GM12878 (cell line): ENCODE data around the gene MGAT4B. TPM values are rescaled to one million over a fixed set of nuclear protein-coding genes. Genes with fewer than 3 reads are reported as not detected.

Experiments used
- ATAC-seq: fragments of 200-7000 bp; cut with Tn5 transposase; 3 replicates; pipeline ENCODE4 v1.9.1; 2020; ENCODE audit warnings: mild to moderate bottlenecking, moderate library complexity
- BruUV-seq: library from RNA; stranded (reverse); fragments of 400-500 nt; replicated peaks from 2 replicates; lab custom pipeline; 2021; lab: Mats Ljungman, UMichigan
- CTCF ChIA-PET: fragments of 300-600 bp; sonication (Branson Sonifier 250); formaldehyde crosslinking; extraction: SDS; loops from one replicate; lab custom pipeline; 2021; ENCODE audit warnings: inconsistent platforms; lab: Yijun Ruan, JAX
- POLR2A ChIA-PET: fragments of 350-600 bp; formaldehyde crosslinking; extraction: SDS; loops from one replicate; lab custom pipeline; 2021; ENCODE audit warnings: inconsistent platforms; lab: Charles Lee
- RAD21 ChIA-PET: fragments of 300-600 bp; sonication (Branson Sonifier 250); formaldehyde crosslinking; loops from one replicate; lab custom pipeline; 2023; ENCODE audit warnings: antibody characterized with exemption; ENCODE audit not compliant: unreplicated experiment; lab: Charles Lee
- SMC1A ChIA-PET: fragments of 300-600 bp; sonication (Branson Sonifier 250); formaldehyde crosslinking; loops from one replicate; lab custom pipeline; 2023; ENCODE audit not compliant: unreplicated experiment, uncharacterized antibody; lab: Charles Lee
- DNase-seq: peaks from one replicate; pipeline ENCODE4 v3.0.0-alpha.2; 2011; ENCODE audit warnings: low read depth, low spot score
- FAIRE-seq: peaks from 3 replicates; lab custom pipeline; 2011; peaks lifted over from hg19 to GRCh38; lab: Jason Lieb, UNC
- H2AFZ ChIP-seq: 2 replicates; pipeline ENCODE4 v1.6.0; 2011; ENCODE audit warnings: low read depth, low read length, control low read depth; ENCODE audit not compliant: control insufficient read depth
- H3K27ac ChIP-seq: 2 replicates; pipeline ENCODE4 v1.5.1; 2011; ENCODE audit warnings: control low read depth; ENCODE audit not compliant: control insufficient read depth, insufficient read depth
- H3K27me3 ChIP-seq, 2 experiments: replicated peaks in 1 of 2; 2 replicates each; pipeline versions ENCODE4 v1.6.0 to v1.6.1; 2011; ENCODE audit warnings: low read length in 1 of 2; ENCODE audit not compliant: control insufficient read depth in 2 of 2, insufficient read depth in 2 of 2
- H3K36me3 ChIP-seq, 2 experiments: 2 replicates each; pipeline ENCODE4 v1.5.1; 2011; ENCODE audit warnings: low read length in 1 of 2; ENCODE audit not compliant: control insufficient read depth in 2 of 2, insufficient read depth in 2 of 2
- H3K4me1 ChIP-seq: 2 replicates; pipeline ENCODE4 v1.6.1; 2011; ENCODE audit warnings: mild to moderate bottlenecking, low read length, moderate library complexity, mixed read lengths; ENCODE audit not compliant: control insufficient read depth, insufficient read depth
- H3K4me2 ChIP-seq: 2 replicates; pipeline ENCODE4 v1.6.0; 2011; ENCODE audit warnings: control low read depth; ENCODE audit not compliant: control insufficient read depth, insufficient read depth
- H3K4me3 ChIP-seq: fragments of 200-600 bp; sonication (generic); 2 replicates; pipeline ENCODE4 v1.5.1; 2016
- H3K79me2 ChIP-seq: 2 replicates; pipeline ENCODE4 v1.6.0; 2011; ENCODE audit warnings: low read length; ENCODE audit not compliant: control insufficient read depth, insufficient read depth
- H3K9ac ChIP-seq: 2 replicates; pipeline ENCODE4 v1.8.0; 2011; ENCODE audit warnings: low read length, control low read depth, mixed read lengths; ENCODE audit not compliant: control insufficient read depth, insufficient read depth
- H3K9me3 ChIP-seq: replicated peaks from 3 replicates; pipeline ENCODE4 v1.5.1; 2011; ENCODE audit warnings: mild to moderate bottlenecking, low read length; ENCODE audit not compliant: control insufficient read depth, insufficient read depth
- H4K20me1 ChIP-seq: 2 replicates; pipeline ENCODE4 v1.6.0; 2011; ENCODE audit not compliant: control insufficient read depth, insufficient read depth
- BACH1 ChIP-seq: fragments of 450-650 bp; IDR thresholded peaks from 2 replicates; pipeline ENCODE4 v1.6.1; 2017; ENCODE audit warnings: mild to moderate bottlenecking, borderline replicate concordance
- HDAC2 ChIP-seq: fragments of 200-600 bp; sonication (generic); IDR thresholded peaks from 2 replicates; pipeline ENCODE4 v1.6.1; 2017
- LARP7 ChIP-seq: fragments of 450-650 bp; IDR thresholded peaks from 2 replicates; pipeline ENCODE4 v1.6.1; 2017; ENCODE audit warnings: mild to moderate bottlenecking
- NR2F1 ChIP-seq: fragments of 450-650 bp; conservative IDR thresholded peaks from 2 replicates; pipeline ENCODE4 v1.6.1; 2017; ENCODE audit warnings: mild to moderate bottlenecking
- SMAD5 ChIP-seq: IDR thresholded peaks from 2 replicates; pipeline ENCODE4 v1.6.1; 2016; ENCODE audit warnings: antibody characterized with exemption, low read depth
- TCF12 ChIP-seq: IDR thresholded peaks from 2 replicates; pipeline ENCODE4 v1.6.1; 2011; ENCODE audit warnings: low read depth, mild to moderate bottlenecking, low read length
- YBX1 ChIP-seq: fragments of 450-650 bp; IDR thresholded peaks from 2 replicates; pipeline ENCODE4 v1.6.1; 2016; ENCODE audit warnings: antibody characterized with exemption
- ZNF622 ChIP-seq: fragments of 450-650 bp; IDR thresholded peaks from 2 replicates; pipeline ENCODE4 v1.6.1; 2017; ENCODE audit warnings: mild to moderate bottlenecking, inconsistent platforms
- WGBS: methylation state at CpG from one replicate; pipeline ENCODE4 v1.1.6; 2016; ENCODE audit warnings: low lambda C conversion rate; ENCODE audit not compliant: insufficient replicate concordance, insufficient coverage; ENCODE audit errors: missing lambda C conversion rate; 5-methylcytosine and 5-hydroxymethylcytosine counted together
- in situ Hi-C: fragments of 300-500 bp; cut with MboI; formaldehyde crosslinking; loops from 9 replicates; pipeline ENCODE4 v1.14.3; 2018; ENCODE audit warnings: mixed read lengths
- intact Hi-C: fragments of 100-400 bp; cut with micrococcal nuclease; formaldehyde crosslinking; loops from one replicate; pipeline ENCODE4 v1.14.2; 2022; ENCODE audit not compliant: unreplicated experiment
- polyA plus RNA-seq, 11 experiments: library from polyadenylated mRNA; depleted of rRNA in 4 of 11; unstranded in 6 of 11; stranded (reverse) in 5 of 11; fragments of >200 nt; fragmentation: Nextera tagmentation in 4 of 11; fragmentation: Illumina TruSeq in 1 of 11; extraction: Ambion mirVana in 4 of 11; extraction: Trizol in 1 of 11; gene quantifications; 1 replicate in 1 of 11; 2 replicates in 10 of 11; pipeline versions ENCODE4 v1.2.1 to v1.2.3, GENCODE V29; 2011 to 2016; ENCODE audit warnings: inconsistent platforms in 2 of 11, missing spikeins in 2 of 11, low read depth in 1 of 11
- total RNA-seq, 4 experiments: library from RNA; depleted of rRNA in 3 of 4; stranded (reverse); fragments of >200 nt in 3 of 4; fragmentation: Illumina TruSeq in 1 of 4; extraction: Trizol in 1 of 4; gene quantifications; 2 replicates each; pipeline versions ENCODE4 v1.2.1 to v1.2.3, GENCODE V29; 2013 to 2021
- TF ChIP-seq, protein P1 (sequence below): fragments of 450-650 bp; IDR thresholded peaks from 2 replicates; pipeline ENCODE4 v1.6.1; 2016; ENCODE audit warnings: mild to moderate bottlenecking, moderate library complexity, borderline replicate concordance
- TF ChIP-seq, protein P2 (sequence below): fragments of 450-650 bp; formaldehyde crosslinking; IDR thresholded peaks from 2 replicates; pipeline ENCODE4 v1.4.0; 2020; ENCODE audit warnings: mild to moderate bottlenecking, moderate library complexity
- TF ChIP-seq, protein P3 (sequence below), 3 experiments: IDR thresholded peaks in 2 of 3; conservative IDR thresholded peaks in 1 of 3; 2 replicates each; pipeline ENCODE4 v1.5.1; 2011; ENCODE audit warnings: low read depth in 3 of 3, low read length in 3 of 3, mild to moderate bottlenecking in 3 of 3, control low read depth in 2 of 3, moderate library complexity in 2 of 3, inconsistent platforms in 1 of 3, mixed read lengths in 1 of 3; ENCODE audit not compliant: control insufficient read depth in 2 of 3, insufficient read depth in 1 of 3; ENCODE audit errors: extremely low read depth in 1 of 3

The MGAT4B gene
- total and polyA plus RNA-seq, 10 of the 15 experiments (the other 5 are each of a cell fraction or from before 2014, with no cell fraction given), result 0.60 to 82.5 (median 34.4) TPM; not detected in 1

DNA sequence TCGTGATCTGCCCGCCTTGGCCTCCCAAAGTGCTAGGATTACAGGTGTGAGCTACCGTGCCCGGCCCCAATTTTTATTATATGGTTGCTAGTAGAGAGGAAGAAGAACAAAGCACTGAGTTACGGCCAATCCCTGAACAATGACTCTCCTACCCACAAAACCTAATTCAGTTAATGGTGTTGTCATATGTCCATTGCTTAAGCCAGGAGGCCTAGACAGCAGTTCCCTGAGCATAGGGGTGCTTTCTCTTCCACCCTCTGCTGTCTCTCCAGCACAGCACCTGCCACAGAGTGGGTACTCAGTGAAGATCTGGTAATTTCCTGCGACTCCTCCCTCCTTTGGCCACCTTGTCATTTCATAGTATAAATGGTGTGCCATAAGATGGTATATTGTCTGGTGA, 34.3 kb downstream of the MGAT4B start (continued):
- TF ChIP-seq, protein P1, sequence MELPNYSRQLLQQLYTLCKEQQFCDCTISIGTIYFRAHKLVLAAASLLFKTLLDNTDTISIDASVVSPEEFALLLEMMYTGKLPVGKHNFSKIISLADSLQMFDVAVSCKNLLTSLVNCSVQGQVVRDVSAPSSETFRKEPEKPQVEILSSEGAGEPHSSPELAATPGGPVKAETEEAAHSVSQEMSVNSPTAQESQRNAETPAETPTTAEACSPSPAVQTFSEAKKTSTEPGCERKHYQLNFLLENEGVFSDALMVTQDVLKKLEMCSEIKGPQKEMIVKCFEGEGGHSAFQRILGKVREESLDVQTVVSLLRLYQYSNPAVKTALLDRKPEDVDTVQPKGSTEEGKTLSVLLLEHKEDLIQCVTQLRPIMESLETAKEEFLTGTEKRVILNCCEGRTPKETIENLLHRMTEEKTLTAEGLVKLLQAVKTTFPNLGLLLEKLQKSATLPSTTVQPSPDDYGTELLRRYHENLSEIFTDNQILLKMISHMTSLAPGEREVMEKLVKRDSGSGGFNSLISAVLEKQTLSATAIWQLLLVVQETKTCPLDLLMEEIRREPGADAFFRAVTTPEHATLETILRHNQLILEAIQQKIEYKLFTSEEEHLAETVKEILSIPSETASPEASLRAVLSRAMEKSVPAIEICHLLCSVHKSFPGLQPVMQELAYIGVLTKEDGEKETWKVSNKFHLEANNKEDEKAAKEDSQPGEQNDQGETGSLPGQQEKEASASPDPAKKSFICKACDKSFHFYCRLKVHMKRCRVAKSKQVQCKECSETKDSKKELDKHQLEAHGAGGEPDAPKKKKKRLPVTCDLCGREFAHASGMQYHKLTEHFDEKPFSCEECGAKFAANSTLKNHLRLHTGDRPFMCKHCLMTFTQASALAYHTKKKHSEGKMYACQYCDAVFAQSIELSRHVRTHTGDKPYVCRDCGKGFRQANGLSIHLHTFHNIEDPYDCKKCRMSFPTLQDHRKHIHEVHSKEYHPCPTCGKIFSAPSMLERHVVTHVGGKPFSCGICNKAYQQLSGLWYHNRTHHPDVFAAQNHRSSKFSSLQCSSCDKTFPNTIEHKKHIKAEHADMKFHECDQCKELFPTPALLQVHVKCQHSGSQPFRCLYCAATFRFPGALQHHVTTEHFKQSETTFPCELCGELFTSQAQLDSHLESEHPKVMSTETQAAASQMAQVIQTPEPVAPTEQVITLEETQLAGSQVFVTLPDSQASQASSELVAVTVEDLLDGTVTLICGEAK, result no peak

DNA sequence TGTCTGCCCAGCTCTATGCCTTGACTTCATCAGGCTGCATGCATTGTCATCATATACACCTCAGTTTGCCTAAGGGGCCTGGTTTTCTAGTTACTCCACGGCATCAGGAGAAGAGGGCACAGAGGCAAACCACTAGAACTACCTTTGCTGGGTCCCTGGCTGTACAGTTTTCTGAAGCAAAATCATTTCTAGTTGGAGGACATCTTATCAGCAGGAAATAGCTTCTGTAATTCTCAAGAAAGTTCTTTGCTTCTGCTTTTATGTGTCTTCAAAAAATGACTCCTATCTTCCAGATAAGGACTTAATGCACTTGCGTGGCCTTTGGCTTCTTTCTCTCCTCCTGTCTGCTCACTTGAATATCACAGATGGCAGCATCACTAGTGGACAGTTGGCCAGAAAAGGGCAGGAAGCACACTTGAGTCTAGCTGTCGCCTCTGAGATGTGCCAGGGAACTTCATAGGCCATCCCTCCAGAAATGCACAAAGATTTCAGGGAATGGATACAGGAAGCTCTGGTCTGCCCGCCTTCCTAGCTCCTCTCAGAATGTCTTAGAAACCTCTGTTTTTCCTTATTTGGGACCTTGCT, 35.3 kb downstream of the MGAT4B start:
- intact Hi-C loops (no loop called here), in situ Hi-C loops (no loop called here)
- H3K9me3 ChIP-seq, result no peaks in the 10 kb centered on the region
- DNase-seq, result no peak
- H3K4me2 ChIP-seq, result no peak overlapping the region
- H3K27ac ChIP-seq, result no peak overlapping the region
- WGBS, result 100% methylated on average over 4 of the region's 4 CpGs
- no peak for ATAC-seq
- H3K4me1 ChIP-seq, result no peaks in the 10 kb centered on the region
- H3K27me3 ChIP-seq, result no peaks in the 10 kb centered on the region
- CTCF ChIA-PET, result interaction anchor here (1.1 to 2.3 kb wide), 2 partner anchors 8 to 83 kb away, joined by 4 to 17 read pairs; no protein-coding TSS in a partner anchor
- SMC1A ChIA-PET, result no interaction called here
- no peak overlapping the region for H3K4me3 ChIP-seq
- no peak for FAIRE-seq
- H4K20me1 ChIP-seq, result no peaks in the 10 kb centered on the region
- H3K79me2 ChIP-seq, result no peaks in the 10 kb centered on the region; the same call in 1 of the 2 replicates
- TF ChIP-seq NR2F1 (no peak), SMAD5 (no peak), LARP7 (no peak), ZNF622 (no peak), TCF12 (no peak), HDAC2 (no peak), BACH1 (no peak), YBX1 (no peak)
- TF ChIP-seq, protein P2, sequence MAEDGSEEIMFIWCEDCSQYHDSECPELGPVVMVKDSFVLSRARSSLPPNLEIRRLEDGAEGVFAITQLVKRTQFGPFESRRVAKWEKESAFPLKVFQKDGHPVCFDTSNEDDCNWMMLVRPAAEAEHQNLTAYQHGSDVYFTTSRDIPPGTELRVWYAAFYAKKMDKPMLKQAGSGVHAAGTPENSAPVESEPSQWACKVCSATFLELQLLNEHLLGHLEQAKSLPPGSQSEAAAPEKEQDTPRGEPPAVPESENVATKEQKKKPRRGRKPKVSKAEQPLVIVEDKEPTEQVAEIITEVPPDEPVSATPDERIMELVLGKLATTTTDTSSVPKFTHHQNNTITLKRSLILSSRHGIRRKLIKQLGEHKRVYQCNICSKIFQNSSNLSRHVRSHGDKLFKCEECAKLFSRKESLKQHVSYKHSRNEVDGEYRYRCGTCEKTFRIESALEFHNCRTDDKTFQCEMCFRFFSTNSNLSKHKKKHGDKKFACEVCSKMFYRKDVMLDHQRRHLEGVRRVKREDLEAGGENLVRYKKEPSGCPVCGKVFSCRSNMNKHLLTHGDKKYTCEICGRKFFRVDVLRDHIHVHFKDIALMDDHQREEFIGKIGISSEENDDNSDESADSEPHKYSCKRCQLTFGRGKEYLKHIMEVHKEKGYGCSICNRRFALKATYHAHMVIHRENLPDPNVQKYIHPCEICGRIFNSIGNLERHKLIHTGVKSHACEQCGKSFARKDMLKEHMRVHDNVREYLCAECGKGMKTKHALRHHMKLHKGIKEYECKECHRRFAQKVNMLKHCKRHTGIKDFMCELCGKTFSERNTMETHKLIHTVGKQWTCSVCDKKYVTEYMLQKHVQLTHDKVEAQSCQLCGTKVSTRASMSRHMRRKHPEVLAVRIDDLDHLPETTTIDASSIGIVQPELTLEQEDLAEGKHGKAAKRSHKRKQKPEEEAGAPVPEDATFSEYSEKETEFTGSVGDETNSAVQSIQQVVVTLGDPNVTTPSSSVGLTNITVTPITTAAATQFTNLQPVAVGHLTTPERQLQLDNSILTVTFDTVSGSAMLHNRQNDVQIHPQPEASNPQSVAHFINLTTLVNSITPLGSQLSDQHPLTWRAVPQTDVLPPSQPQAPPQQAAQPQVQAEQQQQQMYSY (CRISPR knock-in tag), result no peak
- TF ChIP-seq, protein P3, sequence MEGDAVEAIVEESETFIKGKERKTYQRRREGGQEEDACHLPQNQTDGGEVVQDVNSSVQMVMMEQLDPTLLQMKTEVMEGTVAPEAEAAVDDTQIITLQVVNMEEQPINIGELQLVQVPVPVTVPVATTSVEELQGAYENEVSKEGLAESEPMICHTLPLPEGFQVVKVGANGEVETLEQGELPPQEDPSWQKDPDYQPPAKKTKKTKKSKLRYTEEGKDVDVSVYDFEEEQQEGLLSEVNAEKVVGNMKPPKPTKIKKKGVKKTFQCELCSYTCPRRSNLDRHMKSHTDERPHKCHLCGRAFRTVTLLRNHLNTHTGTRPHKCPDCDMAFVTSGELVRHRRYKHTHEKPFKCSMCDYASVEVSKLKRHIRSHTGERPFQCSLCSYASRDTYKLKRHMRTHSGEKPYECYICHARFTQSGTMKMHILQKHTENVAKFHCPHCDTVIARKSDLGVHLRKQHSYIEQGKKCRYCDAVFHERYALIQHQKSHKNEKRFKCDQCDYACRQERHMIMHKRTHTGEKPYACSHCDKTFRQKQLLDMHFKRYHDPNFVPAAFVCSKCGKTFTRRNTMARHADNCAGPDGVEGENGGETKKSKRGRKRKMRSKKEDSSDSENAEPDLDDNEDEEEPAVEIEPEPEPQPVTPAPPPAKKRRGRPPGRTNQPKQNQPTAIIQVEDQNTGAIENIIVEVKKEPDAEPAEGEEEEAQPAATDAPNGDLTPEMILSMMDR (IDR thresholded peaks at IDR 0.05 in 2 of 3, conservative IDR thresholded peaks at IDR 0.05 in 1 of 3; ENCODE audit: control insufficient read depth in 2 of 3, extremely low read depth in 1 of 3, insufficient read depth in 1 of 3, low read depth in 3 of 3, low read length in 3 of 3), result no peak
- RAD21 ChIA-PET, result no interaction called here
- H2AFZ ChIP-seq, result no peak overlapping the region
- H3K36me3 ChIP-seq, result peaks cover 24 to 33% of the 10 kb centered on the region in 2 experiments
- H3K9ac ChIP-seq, result no peak overlapping the region
- no TSS peak for BruUV-seq
- POLR2A ChIA-PET, result no interaction called here
